ENCODE results near the gene NFATC2.

The NFATC2 gene

DNA sequence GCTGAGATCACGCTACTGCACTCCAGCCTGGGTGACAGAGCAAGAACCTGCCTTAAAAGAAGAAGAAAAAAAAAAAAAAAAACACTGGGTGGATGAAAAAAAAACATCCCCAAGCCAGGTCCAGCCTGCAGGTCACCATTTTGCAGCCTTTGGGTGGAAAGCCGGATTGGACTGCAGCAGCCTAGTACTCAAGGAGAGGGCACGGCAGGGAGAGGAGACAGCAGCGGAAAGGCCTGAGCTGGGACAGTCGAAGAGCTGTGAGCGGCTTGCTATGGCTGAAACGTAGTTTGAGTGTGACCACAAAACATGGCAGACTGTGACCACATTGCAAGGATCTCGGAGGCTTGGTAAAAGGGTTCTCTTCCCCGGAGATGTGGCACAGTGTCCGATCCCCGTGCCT, 173.0 kb downstream of the NFATC2 start:
- DNase-seq: no peak

DNA sequence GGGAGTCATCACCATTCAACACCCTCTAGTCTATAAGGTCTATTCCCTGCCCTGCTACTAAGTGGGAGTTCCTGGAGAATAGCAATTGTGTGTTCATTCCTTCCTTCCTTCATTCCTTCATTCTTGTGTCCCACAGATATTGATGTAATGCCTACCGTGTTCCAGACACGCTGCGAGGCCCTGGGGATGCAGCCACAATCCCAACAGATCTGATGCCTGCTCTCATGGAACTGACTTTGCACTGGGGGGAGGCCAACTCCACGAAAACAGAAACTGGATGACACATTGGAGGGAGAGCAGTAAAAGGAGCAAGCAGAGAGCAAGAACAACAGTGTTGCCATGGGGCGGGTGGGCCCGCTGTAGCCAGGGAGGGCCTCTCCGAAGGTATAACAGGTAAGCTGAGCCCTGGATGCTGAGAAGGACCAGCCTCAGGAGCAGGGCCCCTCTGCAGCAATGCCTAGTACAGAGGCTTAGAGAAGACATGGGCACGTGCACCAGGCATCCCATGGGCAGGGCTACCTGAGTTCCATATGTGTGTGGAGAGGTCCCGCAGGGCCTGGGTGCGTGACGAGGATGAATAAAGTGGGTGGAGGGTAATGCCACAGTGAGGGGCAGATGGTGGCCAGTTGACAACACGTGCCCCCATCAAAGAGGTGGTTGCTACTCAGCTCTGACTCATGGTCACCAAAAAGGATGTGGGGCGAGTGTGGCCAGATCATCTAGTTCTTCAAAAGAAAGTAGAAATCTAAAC, 173.9 kb downstream of the NFATC2 start:
- DNase-seq: no peak

DNA sequence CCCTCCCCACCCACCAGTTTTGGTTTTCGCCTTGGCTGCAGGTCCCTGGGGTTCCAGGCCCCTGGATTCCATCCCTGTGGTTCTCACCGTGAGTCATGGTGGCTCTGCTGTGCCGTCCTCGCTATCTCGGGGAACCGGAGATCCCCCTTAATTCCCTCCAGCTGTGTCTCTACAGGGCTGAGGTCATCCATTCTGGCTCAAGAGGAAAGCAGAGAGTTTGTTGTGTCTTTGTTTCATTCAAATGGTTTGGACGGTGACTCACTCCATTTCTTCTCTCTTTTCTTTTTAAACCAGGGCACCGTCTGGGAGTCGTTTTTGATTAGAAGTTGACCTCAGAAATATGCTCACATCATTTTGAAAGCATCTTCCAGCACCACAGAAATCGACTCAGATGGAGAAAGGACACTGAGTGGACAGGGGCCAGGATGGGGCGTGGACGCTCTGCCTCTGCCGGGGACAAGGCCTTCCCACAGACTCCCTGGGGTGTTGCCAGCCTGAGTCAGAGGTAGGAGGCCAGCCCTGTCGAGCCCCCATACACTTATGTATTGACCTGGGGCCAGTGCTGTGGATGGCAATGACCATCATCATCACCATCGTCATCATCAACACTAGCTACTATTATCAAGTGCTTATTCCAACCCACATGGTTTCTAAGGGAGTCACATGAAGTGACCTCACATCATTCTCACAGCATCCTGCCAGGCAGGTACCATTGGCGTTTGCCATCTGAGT, 176.2 kb downstream of the NFATC2 start:
- no peak for DNase-seq

DNA sequence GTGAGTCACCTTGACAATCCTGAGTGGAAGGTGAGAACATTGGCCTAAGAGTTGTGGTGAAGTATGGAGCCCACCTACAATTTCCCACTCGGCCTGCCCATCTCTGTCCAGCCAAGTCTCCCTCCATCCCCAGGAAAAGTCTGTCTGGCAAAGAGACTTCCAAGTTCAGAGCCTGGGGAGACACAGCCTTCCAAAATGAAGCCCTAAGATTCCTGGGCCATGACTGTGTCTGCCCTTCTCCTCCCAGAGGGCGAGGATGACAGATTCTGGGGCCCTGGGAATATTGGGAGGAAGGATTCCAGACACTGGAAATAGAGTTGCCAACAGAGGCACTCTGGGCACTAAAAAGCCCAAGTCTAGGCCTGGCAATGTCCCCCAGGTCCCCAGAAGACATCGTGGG, 176.8 kb downstream of the NFATC2 start:
- no peak for DNase-seq

DNA sequence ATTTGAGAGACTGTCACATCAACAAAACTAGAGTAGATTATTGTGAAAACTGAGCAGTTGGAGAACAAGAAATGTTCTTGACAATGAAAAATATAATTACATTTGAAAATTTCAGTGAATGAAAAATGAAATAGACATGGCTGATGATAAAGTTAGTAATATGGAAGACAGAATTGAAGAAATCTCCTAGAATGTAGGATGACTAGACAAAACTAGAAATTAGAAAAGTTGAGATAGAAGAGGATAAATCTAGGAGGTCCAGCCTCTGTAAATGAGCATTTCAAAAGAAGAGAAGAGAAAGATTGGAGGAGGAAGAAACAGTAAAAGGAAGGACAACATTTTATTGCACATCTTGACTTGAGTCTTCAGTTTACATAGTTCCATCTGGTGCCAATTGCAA, 178.7 kb downstream of the NFATC2 start:
- DNase-seq: no peak

DNA sequence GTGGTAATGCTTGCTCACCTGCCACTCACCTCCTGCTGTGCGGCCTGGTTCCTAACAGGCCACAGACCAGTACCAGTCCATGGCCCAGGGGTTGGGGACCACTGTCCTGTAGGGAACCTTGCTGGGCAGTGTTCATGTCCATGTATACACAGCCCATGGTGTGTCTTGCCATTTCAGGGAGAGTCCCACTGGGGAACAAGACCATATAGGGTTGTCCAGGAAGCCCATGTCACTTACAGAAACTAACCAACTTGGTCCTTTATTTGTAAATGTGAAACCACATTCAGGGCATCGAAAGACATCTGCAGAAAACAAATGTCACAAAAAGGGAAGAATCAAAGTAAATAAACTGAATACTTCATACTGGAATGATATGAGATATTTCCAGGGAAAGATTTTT, 179.1 kb downstream of the NFATC2 start:
- no peak for DNase-seq

DNA sequence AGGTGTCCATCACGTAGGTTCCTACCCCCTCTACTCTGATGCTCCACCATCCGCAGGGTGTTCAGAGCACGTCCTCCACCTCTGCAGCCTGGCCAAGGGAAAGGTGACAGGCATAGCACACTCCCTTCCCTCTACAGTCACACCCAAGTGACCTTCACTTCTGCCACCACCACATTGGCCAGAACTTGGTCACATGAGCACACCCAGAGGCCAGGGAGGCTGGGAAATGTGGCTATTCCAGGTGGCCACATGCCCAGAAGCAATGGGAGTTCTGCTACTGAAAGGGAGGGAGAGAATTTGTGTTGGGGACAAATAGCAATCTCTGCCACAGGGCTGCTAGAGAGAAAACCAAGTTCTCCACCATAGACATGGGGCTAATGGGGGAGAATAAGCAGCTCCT, 180.3 kb downstream of the NFATC2 start:
- no peak for DNase-seq

DNA sequence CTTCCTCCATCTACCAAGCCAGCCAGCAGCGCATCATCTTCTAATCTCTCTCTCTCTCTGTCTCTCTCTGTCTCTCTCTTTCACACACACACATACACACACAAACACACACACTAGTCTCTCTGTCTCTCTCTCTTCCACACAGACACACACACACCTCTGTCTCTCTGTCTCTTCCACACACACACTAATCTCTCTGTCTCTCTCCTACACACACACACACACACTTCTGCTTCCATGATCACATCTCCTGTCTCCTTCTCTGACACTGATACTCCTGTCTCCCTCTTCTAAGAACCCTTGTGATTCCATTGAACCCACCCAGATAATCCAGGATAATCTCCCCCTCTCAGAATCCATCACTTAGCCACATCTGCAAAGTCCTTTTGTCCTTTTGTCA, 181.3 kb downstream of the NFATC2 start:
- no peak for DNase-seq

DNA sequence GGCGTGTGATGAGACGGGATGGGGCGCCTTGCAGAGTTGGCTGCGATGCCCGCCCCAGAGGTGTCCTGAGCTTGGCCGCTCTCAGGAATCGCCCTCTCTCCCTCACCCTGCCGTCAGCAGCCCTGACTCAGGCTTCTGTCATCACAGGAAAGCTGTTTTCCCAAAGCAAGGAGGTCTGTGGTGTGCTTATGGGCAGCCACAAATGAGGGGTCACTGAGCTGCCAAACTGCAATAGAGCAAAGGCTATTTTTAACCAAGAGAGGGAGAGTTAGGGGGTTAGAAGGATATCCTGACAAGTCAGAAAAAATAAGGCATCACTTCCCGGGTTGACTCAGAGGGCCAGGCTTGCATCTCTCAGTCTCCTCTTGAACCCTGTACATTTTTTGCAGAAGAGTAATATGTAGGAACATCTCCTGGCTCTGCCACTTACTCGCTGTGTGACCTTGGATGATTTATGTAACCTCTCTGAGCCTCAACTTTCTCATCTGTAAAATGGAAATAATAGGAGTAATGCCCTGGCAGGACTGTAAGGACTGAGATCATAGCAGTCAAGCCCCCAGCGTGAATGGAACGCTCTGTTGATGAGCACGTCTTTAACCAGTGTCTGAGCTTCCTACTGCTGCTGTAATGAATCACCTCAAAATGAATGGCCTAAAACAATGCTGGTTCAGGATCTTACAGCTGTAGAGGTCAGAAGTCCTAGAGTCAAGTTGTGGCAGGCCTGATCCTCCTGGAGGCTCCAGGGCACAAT, 181.9 kb downstream of the NFATC2 start:
- DNase-seq: no peak

DNA sequence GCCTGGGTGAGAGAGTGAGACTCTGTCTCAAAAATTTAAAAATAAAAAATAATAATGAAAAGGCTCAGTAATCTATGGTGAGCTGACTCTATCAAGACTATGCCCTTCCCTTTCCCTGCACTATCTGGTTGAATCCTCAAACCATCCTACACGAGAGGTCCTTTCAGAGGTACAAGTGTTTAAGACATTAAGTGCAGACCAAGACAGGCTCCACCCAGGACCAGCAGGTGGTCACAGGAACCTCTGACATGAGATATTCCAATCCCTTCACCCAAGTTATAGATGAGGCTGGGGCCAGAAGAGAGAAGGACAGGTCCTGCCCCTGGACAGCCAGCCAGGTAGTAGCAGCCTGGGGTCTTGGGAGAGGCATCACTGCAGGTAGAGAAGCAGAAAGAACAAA, 182.6 kb downstream of the NFATC2 start:
- DNase-seq: no peak

DNA sequence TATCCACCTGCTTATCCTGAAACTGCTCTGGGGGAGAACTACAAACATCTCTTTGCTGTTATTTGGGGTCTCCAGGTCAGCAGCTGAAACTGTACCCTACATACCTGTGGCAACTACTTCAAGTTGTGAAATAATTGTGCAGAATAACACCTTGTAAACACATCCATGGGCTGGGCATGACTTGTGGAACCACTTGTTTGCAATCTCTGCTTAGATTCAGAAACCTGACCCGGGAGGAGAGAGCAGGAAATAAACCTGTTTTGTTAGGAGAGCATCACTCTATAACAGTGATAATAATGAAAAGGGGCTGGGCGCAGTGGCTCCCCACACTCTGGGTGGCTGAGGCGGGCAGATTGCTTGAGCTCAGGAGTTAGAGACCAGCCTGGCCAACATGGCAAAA, 183.1 kb downstream of the NFATC2 start:
- DNase-seq: peak; percentile 5

DNA sequence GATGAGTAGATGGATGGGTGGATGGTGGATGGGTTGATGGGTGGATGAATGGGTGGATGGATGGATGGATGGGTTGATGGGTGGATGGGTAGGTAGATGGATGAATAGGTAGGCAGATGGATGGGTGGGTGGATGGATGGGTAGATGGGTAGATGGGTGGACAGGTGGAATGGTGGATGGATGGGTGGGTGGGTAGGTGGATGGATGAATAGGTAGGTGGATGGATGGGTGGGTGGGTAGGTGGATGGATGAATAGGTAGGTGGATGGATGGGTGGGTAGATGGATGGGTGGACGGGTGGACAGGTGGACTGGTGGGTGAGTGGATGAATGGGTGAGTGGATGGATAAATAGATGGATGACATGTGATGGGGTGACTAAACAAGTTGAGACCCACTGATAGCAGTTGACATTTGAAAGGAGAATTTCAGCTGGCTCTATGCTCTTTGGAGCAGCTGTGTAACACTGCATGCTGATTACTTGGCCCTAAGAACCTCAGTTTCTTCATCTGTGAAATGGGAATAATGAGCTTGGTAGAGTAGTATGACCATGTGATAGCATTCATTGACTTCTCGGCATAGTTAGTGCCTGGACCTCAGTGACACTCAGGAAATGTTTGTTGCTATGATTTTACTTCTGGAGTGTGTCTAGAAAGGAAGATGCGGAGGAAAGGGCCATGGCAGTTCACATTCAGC, 184.3 kb downstream of the NFATC2 start:
- DNase-seq: no peak

DNA sequence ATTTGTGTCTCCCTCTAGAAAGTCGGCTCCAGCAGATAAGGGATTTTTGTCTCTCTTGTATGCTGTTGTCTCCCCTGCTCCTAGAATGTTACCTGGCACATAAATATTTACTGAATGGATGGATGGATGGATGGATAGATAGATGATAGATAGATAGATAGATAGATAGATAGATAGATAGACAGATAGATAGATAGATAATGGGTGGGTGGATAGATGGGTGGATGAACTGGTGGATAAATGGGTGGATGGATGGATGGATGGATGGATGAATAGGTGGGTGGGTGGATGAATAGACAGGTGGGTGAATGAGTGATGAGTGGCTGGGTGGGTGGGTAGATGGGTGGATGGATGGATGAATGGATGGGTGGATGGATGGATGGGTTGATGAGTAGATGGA, 185.0 kb downstream of the NFATC2 start:
- DNase-seq: no peak

DNA sequence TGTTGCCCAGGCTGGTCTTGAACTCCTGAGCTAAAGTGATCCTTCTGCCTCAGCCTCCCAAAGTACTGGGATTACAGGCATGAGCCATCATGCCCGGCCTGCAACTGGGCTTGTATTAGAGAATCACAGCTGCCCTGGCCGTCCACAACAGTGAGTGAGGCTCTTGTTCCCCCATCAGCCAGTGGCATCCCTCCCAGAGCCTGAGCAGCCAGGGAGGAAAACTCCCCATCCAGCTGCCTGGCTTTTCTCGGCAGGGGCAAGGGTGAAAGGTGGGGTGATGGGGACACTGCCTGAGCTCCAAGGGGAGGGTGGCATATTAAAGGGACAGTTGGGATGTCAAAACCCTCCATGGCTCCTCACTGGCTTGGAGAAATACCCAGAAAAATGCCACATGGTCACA, 185.6 kb downstream of the NFATC2 start:
- no peak for DNase-seq

DNA sequence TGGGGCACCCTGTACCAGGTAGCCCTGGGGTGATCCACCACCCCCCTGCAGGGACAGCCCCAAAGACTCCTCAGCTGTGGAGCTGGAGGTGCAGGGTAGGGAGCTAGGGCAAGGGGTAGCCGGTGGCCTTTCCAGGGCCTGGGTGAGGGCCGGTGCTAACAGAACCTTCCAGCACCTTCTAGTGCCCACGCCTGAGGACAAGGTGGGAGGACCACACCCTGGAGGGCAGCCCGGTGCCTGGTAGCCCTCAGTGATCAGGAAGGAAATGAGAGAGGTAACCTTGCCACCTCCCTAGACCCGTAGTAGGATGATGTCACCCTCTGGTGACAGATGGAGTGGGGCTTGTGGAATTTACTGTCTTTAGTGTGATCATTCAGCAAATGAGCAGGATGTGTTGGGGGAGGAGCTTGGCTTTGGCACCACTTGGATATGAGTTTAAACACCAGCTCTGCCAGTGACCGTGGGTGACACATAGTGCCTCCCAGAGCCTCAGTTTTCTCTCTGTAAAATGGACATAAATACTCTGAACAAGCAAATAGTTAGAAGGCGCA, 187.7 kb downstream of the NFATC2 start:
- DNase-seq: peak; percentile 8

DNA sequence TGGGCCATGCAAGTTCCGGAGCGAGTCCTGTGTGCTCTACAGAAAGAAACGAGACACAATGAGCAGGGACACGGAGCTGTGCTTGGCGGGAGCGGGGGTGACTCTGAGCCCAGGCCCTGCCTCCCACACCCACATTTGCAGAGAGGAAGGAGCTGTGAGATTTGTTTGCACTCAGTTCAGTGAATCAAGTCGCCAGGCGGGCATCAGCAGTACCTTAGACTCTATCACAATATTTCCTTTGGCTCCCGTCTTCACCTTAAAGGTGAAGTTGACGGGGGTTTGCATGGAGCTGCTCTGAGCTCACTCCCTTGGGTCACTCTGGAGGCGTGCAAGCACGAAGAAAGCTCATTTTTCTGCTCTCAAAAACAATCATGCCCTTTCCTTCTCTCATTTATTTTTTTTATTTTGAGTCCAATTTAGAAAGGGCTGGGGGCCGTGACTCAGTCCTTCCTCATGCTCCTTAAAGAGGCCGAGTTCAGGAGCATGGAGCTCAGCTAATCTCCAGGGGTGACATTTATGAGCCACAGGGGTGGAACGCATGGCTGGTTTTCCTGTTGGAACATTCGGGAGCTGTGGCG, 188.2 kb downstream of the NFATC2 start:
- DNase-seq: no peak

DNA sequence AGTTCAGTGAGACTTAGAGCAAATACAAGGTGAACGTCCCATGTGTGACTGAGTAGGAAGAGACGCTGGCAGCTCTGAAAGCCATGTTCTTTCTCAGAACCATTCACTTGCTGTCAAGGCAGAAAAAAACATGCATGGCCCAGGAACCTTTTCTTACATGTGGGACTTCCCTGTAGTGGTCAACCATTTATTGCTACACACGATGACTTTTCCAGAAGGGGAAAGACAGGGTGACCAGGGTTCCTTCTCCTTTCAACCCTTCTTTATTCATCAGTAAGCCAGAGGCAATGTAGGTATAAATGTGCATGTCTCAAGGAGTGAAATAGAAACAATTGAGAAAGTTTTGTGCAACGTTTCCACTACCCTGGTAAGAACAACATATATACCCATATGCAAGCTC, 189.0 kb downstream of the NFATC2 start:
- no peak for DNase-seq

DNA sequence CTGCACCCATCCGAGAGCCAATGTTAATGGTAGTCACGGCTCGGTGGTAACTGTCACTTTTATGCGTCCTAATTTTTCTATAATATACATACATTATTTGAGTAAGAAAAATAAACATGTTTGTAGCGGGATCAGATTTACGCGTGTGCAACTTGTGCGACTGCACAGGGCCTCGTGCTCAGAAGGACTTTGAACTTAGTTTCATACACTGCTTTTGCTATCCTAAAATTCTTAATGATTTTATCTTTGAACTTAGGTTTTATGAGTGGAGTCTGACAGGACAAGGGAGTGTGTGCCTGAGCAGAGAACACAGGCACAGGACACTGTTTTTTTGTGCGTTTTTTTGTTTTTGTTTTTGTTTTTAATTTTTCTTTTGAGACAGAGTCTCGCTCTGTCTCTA, 189.7 kb downstream of the NFATC2 start:
- no peak for DNase-seq

DNA sequence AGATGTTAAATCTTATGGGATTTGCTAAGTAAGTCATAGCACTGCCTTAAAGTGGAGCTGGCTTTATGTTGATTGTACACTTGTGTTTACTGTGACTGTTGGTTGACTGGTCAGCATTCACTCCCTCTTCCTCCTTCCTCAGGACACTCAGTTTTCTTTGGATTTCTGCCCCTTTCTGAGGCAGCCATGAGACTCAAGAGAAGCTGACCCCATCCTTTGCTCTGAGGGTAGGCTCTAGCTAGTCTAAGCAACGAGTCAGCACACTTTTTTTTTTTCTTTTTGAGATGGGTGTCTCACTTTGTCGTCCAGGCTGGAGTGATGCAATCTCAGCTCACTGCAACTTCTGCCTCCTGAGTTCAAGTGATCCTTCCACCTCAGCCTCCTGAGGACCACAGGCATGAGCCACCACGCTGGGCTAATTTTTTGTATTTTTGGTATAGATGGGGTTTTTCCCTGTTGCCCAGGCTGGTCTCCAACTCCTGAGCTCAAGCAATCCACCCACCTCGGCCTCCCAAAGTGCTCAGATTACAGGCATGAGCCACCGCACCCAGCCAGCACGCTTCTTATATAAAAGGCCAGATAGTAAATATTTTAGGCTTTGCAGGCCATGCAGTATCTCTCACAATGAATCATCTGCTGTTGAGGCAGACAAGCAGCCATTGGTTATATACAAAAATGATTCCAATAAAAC, 191.4 kb downstream of the NFATC2 start:
- no peak for DNase-seq

DNA sequence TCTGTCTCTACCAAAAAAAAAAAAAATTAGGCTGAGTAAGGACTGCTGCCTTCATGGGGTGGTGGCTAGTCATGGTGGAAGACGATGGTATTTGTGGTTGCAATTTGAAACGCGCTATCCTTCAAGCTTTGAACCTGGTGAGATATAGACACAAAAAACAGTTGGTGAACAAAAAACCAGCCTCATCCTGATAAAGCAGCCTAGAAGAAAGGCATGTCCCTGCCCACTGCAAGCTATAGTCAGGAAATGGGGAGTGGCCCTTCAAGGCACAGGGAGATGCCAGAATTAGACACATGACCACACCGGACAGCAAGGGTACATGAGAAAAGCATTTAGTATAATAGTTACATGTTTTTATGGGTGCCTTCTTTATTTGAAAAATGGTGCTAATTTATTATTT, 193.6 kb downstream of the NFATC2 start:
- no peak for DNase-seq

DNA sequence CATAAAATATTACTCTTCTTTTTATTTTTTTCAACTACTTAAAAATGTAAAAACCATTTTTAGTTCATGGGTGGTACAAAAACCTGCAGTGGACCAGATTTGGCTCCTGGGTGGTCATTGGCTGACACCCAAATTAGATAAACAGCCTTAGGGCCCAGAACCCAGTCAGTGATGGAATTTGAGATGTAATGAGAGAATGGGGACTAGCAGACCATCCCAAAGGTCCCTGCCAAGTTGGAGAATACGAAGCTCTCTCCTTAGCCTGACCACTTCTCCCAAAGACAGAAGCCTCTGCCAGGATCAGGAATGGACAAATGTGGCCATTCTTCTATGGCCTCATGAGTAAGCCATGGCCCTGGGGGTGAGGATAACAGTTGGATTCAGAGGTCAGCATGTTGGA, 194.7 kb downstream of the NFATC2 start:
- no peak for DNase-seq

Data from NCI-H2029 treated with DMSO at 0.1 percent for 48 hours (cell line).